ENCODE measurements around the gene PPP1R1C.

- TF ChIP-seq, protein P1, sequence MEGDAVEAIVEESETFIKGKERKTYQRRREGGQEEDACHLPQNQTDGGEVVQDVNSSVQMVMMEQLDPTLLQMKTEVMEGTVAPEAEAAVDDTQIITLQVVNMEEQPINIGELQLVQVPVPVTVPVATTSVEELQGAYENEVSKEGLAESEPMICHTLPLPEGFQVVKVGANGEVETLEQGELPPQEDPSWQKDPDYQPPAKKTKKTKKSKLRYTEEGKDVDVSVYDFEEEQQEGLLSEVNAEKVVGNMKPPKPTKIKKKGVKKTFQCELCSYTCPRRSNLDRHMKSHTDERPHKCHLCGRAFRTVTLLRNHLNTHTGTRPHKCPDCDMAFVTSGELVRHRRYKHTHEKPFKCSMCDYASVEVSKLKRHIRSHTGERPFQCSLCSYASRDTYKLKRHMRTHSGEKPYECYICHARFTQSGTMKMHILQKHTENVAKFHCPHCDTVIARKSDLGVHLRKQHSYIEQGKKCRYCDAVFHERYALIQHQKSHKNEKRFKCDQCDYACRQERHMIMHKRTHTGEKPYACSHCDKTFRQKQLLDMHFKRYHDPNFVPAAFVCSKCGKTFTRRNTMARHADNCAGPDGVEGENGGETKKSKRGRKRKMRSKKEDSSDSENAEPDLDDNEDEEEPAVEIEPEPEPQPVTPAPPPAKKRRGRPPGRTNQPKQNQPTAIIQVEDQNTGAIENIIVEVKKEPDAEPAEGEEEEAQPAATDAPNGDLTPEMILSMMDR (IDR thresholded peaks at IDR 0.05): no peak
- TF ChIP-seq POLR2A (IDR thresholded peaks at IDR 0.05): no peak
Observed at GRCh38 chr2:181959508-181959907, 26.1 kb upstream of the PPP1R1C start.
